Central memory CD8-positive, alpha-beta T cell (primary cell): ENCODE data around the gene TMEM132D.

ENCODE experiments used
- ATAC-seq: fragments of 150-1000 bp; cut with Tn5 transposase; replicated peaks from 2 replicates; pipeline ENCODE4 v1.10.0; 2022; ENCODE audit warnings: mild to moderate bottlenecking, moderate FRiP score, moderate number of reproducible peaks; ENCODE audit not compliant: poor library complexity, severe bottlenecking; ENCODE audit errors: extremely low read depth
- DNase-seq, 2 donors: peaks; one replicate each; pipeline ENCODE4 v3.0.0; 2021; ENCODE audit warnings: low spot score in 2 of 2
- H3K27ac Mint-ChIP-seq: one replicate; pipeline ENCODE4 v1.8.0; 2022; ENCODE audit warnings: low read depth, mild to moderate bottlenecking, moderate library complexity, mixed read lengths
- H3K27me3 Mint-ChIP-seq: one replicate; pipeline ENCODE4 v1.8.0; 2022; ENCODE audit warnings: mixed read lengths
- H3K36me3 Mint-ChIP-seq: one replicate; pipeline ENCODE4 v1.8.0; 2022; ENCODE audit warnings: mild to moderate bottlenecking, moderate library complexity, mixed read lengths; ENCODE audit not compliant: insufficient read depth
- H3K4me1 Mint-ChIP-seq: one replicate; pipeline ENCODE4 v1.8.0; 2022; ENCODE audit warnings: mixed read lengths
- H3K4me3 Mint-ChIP-seq: one replicate; pipeline ENCODE4 v1.8.0; 2022; ENCODE audit warnings: mild to moderate bottlenecking, moderate library complexity, mixed read lengths
- H3K9me3 Mint-ChIP-seq: one replicate; pipeline ENCODE4 v1.8.0; 2022; ENCODE audit warnings: mixed read lengths

Gene TMEM132D

DNA sequence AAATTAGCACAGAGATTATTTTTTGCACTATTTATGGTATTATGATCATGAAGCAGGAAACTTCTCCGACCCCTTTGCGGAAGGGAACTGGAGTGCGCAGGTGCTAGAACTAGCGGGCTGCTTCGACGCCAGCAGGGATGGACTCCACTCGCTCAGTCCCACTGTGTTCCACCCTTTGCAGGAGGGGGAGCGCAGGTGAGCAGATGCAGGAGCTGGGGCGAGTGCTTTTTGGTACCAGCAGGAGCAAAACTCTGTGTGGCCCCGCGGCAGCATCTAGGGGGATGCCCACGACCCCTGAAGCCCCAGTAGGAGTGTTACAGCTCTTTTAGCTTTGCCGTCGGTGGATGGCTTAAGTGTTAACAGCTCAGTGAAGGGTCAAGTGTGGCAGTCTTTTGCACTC is 113.9 kb downstream of the TMEM132D start:
- no peak for DNase-seq
- H3K27me3 Mint-ChIP-seq = no peaks in the 10 kb centered on the region
- peaks cover 9% of the 10 kb centered on the region for H3K9me3 Mint-ChIP-seq
- H3K4me1 Mint-ChIP-seq = no peaks in the 10 kb centered on the region
- no peak overlapping the region for H3K4me3 Mint-ChIP-seq
- peaks cover 2% of the 10 kb centered on the region for H3K36me3 Mint-ChIP-seq
- no peak for ATAC-seq
- no peak overlapping the region for H3K27ac Mint-ChIP-seq

DNA sequence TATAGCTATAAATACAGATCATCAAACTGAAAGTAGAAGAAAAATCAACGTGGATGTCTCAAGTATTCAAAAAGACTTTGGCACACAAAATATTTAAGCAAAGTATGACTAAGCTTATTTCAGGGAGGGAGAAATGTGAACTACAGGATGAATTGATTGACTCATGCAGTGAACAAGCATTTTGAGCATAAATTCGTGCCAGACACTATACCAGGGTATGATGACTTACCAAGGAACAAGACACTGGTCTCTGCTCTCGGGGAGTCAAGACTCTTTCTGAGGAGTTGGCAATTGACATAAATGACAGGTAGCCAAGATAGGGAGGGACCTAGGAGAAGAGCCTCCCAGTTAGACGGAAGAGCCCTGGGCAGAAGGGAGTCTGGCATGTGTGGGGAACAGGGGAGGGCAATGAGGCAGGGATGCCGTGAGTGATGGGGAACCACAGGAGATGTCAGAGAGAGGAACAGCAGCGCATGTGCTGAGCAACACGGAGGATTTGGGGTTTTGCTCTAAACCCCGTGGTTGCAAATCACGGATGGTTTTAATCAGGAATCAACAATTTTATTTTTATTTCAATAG is 115.2 kb downstream of the TMEM132D start:
- ATAC-seq = no peak
- H3K36me3 Mint-ChIP-seq = peaks cover 2% of the 10 kb centered on the region
- no peaks in the 10 kb centered on the region for H3K4me1 Mint-ChIP-seq
- no peak overlapping the region for H3K4me3 Mint-ChIP-seq
- no peak overlapping the region for H3K27ac Mint-ChIP-seq
- no peaks in the 10 kb centered on the region for H3K27me3 Mint-ChIP-seq
- no peak for DNase-seq
- H3K9me3 Mint-ChIP-seq = peaks cover 9% of the 10 kb centered on the region

DNA sequence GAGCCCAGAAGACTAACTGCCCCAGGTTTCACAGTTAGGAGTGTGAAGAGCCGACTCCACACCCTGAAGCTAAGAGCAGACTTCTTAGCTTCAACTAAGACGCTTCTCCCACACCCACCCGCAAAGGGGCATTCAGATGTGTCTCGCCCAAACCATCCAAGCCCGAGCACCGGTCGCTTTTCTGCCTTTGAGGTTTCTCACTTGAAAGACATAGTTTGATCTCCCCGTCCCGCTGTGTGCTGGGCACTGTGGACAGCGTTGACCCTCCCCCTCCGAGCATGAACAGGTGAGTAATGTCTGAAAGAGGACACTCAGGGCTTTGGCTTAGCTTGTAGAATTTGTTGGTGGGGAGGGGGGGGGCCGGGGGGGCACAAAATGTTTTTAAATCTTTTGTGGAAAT is 123.8 kb downstream of the TMEM132D start:
- no peaks in the 10 kb centered on the region for H3K36me3 Mint-ChIP-seq
- ATAC-seq = no peak
- no peak for DNase-seq
- no peaks in the 10 kb centered on the region for H3K4me1 Mint-ChIP-seq
- H3K4me3 Mint-ChIP-seq = no peak overlapping the region
- H3K27me3 Mint-ChIP-seq = no peaks in the 10 kb centered on the region
- no peak overlapping the region for H3K27ac Mint-ChIP-seq
- no peaks in the 10 kb centered on the region for H3K9me3 Mint-ChIP-seq

DNA sequence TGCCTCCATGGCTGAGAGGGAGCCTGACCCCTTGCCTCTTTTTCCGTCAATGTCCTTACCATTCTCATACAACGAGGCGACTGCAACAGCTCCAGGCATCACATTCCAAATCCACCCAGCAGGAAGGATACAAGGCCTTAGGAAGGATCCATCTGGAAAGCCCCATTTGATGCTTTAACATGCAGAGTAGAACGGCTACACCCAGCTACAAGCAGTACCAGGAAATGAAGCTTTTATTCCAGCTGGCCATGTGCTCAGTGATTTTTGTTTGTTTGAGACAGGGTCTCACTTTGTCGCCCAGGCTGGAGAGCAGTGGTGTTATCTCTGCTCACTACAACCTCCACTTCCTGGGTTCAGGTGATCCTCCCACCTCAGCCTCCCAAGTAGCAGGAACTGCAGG is 124.8 kb downstream of the TMEM132D start:
- DNase-seq (no peak), ATAC-seq (no peak)
- H3K36me3 Mint-ChIP-seq = no peaks in the 10 kb centered on the region
- H3K9me3 Mint-ChIP-seq = peaks cover 6% of the 10 kb centered on the region
- H3K4me1 Mint-ChIP-seq = no peaks in the 10 kb centered on the region
- no peak overlapping the region for H3K4me3 Mint-ChIP-seq
- no peaks in the 10 kb centered on the region for H3K27me3 Mint-ChIP-seq
- H3K27ac Mint-ChIP-seq = no peak overlapping the region

DNA sequence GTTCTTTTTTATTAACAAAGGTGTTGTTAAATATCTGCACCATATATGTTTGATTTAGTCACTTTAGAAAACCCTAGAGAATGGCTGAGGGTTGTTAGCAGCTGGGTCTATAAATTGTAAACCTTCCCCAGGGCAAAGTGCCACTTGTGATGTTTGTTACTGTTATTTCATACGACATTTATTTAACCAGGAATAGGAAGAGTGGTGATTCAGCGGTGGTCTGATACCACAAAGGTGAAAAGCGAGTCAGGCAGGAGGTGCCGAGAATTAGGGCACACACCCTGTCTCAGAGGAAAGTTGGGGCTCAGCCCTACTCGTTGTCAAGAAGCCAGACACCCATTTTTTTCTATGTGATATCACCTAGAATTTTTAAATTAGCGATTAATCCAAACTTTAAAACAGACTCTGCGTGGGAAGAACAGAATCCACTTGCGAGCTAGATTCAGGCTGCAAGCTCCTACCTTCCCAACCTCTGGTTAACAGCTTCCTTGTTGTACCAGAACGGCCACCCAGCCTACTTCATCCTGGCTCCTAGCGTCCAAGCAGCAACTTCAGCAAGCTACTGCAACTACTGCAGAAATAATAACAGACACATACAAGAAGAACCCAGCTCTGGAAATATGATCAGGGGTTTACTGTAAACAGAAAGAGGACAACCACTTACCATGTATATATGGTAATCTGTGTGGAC is 126.7 kb downstream of the TMEM132D start:
- H3K4me3 Mint-ChIP-seq = no peak overlapping the region
- no peaks in the 10 kb centered on the region for H3K4me1 Mint-ChIP-seq
- no peaks in the 10 kb centered on the region for H3K27me3 Mint-ChIP-seq
- no peak for ATAC-seq
- no peak for DNase-seq
- H3K36me3 Mint-ChIP-seq = no peaks in the 10 kb centered on the region
- H3K9me3 Mint-ChIP-seq = peaks cover 9% of the 10 kb centered on the region
- no peak overlapping the region for H3K27ac Mint-ChIP-seq

DNA sequence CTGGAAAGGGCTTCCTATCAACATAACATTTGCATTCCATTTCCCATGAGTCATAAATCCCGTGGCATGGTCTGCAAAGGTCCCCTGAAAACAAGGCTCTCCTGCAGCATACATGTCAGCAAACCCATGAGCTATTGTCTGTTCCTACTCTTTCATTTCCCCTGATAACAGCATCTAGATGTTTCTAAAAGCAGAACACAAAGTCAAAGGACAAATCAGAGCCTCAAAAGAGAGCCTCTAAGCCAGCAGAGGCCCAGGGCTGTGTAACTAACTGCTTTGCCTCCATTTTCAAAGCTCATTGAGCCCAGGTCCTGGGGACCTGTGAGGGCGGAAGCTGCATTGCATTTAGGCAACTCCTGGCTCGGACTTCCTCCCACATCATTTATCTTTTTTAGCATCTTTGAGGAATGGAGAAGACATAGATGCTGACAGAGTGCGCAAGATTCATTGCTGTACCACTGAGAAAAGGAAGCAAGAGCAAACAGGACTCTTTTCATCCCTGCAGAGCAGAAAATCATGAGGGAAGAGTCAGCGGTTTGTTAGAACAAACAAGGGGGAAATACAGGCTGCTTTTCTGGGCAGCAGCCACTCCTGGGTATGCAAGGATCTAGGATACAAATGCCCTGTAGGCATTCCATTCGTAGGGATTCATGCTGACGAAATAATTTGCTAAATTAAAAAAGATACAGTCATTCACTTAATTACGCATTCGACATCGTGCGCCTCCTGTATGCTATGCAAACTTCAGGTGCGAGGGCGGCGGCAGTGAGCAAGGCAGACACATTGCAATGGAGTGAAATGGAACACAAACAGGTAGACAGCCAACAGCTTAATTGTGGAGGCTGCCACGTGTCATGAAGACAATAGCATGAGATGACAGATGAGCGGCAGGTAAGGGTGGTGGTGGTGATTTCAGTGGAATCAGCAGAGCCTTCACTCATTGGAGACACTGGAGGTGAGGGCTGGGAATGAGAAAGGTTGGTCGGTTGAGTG is 131.0 kb downstream of the TMEM132D start:
- Mint-ChIP-seq H3K4me3 (no peak overlapping the region), H3K27me3 (no peaks in the 10 kb centered on the region)

DNA sequence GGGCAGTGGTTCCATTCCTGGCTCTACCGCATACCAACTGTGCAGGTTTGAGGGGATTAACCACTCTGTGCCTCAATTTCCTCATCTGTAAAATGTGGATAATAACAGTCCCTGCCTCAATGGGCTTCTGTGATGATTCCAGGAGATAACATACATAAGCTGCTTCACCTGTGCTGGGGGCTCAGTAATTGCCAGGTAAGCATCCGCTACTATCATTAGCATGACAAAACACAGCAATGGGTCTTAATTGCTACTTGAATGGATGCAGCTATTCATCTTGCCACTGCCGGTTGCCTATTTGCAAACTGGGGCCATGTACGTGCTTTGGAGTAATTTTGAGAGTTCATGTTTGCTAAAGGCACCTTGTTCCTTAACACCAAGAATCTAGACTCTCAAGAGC is 132.6 kb downstream of the TMEM132D start:
- Mint-ChIP-seq H3K27ac (no peak overlapping the region), H3K9me3 (peaks cover 16% of the 10 kb centered on the region), H3K4me3 (no peak overlapping the region), H3K36me3 (no peaks in the 10 kb centered on the region), H3K27me3 (no peaks in the 10 kb centered on the region), H3K4me1 (no peaks in the 10 kb centered on the region)
- DNase-seq = no peak
- no peak for ATAC-seq

More for the DNA sequence above, 131.0 kb downstream of the TMEM132D start:
- no peaks in the 10 kb centered on the region for H3K36me3 Mint-ChIP-seq
- DNase-seq (no peak), ATAC-seq (no peak)
- H3K27ac Mint-ChIP-seq = no peak overlapping the region
- H3K9me3 Mint-ChIP-seq = peaks cover 9% of the 10 kb centered on the region
- no peaks in the 10 kb centered on the region for H3K4me1 Mint-ChIP-seq

DNA sequence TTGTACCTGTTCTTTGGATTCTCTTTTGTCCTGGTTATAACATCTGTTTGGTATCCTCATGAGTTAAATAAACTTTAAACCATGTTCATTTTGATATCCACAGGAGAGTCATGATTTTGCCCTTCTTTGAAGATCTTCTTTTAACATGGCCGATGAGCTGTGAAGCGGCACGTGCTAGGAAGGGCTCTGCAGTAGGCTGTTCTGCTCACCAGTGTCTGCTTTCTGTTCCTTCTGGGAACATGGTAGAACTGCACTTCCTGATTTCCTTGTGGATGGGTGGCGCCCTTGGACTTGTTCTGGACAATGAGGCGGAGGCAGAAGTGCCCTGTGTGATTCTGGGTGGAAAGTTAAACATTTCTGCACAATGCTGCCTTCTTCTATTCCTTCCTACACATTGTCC is 138.1 kb downstream of the TMEM132D start:
- Mint-ChIP-seq H3K9me3 (peaks cover 20% of the 10 kb centered on the region), H3K4me1 (no peaks in the 10 kb centered on the region), H3K27ac (no peak overlapping the region), H3K4me3 (no peak overlapping the region), H3K36me3 (no peaks in the 10 kb centered on the region), H3K27me3 (no peaks in the 10 kb centered on the region)
- DNase-seq (no peak), ATAC-seq (no peak)

DNA sequence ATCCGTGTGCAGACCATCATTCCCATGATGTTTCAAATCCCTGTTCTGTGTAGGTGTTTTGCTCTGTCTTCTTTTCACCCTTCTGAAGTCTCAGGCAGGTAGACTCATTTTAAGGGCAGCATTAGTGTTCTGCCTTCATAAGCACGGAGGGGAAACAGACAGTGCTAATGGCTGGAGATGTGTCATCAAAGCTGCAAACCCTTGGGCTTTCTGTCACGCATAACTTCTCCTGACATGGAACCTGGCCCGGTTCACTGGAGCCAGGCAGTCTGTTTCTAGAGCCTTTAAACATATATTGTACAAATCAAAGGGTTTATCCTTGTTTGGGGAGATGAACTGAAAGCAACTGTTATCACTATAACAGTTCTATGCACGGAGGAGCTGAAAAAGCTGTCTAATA is 141.4 kb downstream of the TMEM132D start:
- H3K9me3 Mint-ChIP-seq = peaks cover 17% of the 10 kb centered on the region
- H3K27me3 Mint-ChIP-seq = no peaks in the 10 kb centered on the region
- ATAC-seq (no peak), DNase-seq (no peak)
- H3K4me3 Mint-ChIP-seq = no peak overlapping the region
- H3K4me1 Mint-ChIP-seq = no peaks in the 10 kb centered on the region
- H3K27ac Mint-ChIP-seq = no peak overlapping the region
- no peaks in the 10 kb centered on the region for H3K36me3 Mint-ChIP-seq

DNA sequence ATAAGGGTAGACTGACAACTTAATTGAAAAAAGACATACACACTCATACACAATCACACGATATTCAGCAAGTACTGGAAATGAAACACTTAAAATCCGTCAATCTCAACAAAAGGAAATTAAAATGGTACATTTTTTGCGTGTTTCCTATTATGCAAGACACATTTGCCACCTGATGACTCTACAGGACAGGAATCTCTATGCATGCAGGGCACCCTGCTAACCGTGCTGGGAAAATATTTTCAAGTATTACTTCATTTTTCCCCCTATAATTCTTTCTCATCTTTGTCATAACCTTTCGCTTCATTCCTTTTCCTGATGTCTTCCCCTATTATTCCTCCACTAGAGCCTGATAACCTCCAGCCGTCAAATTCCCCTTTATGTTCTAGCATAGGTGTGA is 150.2 kb downstream of the TMEM132D start:
- no peaks in the 10 kb centered on the region for H3K36me3 Mint-ChIP-seq
- DNase-seq = no peak
- H3K9me3 Mint-ChIP-seq = no peaks in the 10 kb centered on the region
- no peak overlapping the region for H3K4me3 Mint-ChIP-seq
- no peak overlapping the region for H3K27ac Mint-ChIP-seq
- ATAC-seq = no peak
- no peaks in the 10 kb centered on the region for H3K27me3 Mint-ChIP-seq
- H3K4me1 Mint-ChIP-seq = no peaks in the 10 kb centered on the region

DNA sequence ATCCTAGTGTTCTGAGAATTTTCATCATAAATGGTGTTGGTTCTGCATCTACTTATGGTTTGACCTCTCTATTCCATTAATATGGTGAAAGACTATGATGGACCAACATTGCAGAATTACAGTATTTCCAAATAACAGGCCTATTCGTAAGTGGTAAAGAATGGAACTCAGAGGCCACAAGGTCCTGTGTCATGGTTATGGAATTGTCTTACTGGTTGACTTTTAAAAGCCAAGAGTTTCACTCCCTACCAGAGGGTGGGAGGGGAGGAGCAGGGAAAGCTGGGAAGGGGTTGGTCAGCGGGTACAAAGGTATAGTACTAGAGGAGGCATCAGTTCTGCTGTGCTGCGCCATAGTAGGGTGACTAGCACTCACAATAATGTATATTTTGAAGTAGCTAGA is 153.4 kb downstream of the TMEM132D start:
- Mint-ChIP-seq H3K27ac (no peak overlapping the region), H3K4me3 (no peak overlapping the region)

DNA sequence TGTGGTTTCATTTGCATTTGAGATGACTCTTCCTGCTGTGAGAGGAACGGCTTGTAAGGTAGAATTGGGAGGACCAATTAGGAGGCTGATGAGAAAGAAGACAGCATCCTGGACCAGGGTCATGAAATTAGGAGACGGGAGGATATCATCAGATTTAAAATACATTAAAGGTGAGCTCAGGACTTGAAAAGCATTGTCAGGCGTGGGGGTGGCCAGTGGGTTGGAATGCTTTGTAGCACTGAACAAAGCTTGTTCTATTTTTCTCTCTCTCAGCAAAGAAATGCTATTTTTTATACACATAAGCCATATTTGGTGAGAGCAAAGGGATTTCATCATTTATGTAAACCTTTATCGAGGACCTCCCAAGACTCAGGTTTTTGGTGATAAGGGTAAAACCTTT is 157.5 kb downstream of the TMEM132D start:
- no peak for ATAC-seq
- no peaks in the 10 kb centered on the region for H3K9me3 Mint-ChIP-seq
- H3K27me3 Mint-ChIP-seq = no peaks in the 10 kb centered on the region
- no peak overlapping the region for H3K4me3 Mint-ChIP-seq
- H3K36me3 Mint-ChIP-seq = no peaks in the 10 kb centered on the region
- no peaks in the 10 kb centered on the region for H3K4me1 Mint-ChIP-seq
- no peak for DNase-seq
- no peak overlapping the region for H3K27ac Mint-ChIP-seq

More for the DNA sequence above, 153.4 kb downstream of the TMEM132D start:
- no peaks in the 10 kb centered on the region for H3K36me3 Mint-ChIP-seq
- H3K9me3 Mint-ChIP-seq = no peaks in the 10 kb centered on the region
- DNase-seq (no peak), ATAC-seq (no peak)
- no peaks in the 10 kb centered on the region for H3K4me1 Mint-ChIP-seq
- no peaks in the 10 kb centered on the region for H3K27me3 Mint-ChIP-seq

DNA sequence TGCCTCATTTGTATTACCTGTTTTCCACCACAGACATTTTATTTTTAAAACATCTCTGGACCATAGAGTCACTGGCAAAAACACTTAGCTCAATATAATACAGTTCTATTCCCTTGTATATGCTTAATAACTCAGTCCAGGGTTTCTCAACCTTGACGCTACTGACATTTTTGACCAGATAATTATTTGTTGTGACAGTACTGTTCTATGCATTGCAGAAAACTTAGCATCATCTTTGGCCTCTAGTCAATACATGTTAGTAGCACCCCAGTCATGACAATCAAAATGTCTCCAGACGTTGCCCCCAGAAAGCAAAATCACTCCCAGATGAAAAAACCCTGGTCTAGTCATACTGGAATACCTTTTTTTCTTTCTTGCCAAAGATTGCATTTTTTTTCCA is 174.7 kb downstream of the TMEM132D start:
- Mint-ChIP-seq H3K27ac (no peak overlapping the region), H3K36me3 (no peaks in the 10 kb centered on the region), H3K4me1 (no peaks in the 10 kb centered on the region), H3K4me3 (no peak overlapping the region), H3K9me3 (peaks cover 13% of the 10 kb centered on the region), H3K27me3 (no peaks in the 10 kb centered on the region)
- no peak for DNase-seq
- ATAC-seq = no peak
